Measurements from ENCODE around the gene MRPL37.
A peak's percentile ranks its signal among the peaks of the same experiment; 100 is the strongest.

MRPL37 gene

DNA sequence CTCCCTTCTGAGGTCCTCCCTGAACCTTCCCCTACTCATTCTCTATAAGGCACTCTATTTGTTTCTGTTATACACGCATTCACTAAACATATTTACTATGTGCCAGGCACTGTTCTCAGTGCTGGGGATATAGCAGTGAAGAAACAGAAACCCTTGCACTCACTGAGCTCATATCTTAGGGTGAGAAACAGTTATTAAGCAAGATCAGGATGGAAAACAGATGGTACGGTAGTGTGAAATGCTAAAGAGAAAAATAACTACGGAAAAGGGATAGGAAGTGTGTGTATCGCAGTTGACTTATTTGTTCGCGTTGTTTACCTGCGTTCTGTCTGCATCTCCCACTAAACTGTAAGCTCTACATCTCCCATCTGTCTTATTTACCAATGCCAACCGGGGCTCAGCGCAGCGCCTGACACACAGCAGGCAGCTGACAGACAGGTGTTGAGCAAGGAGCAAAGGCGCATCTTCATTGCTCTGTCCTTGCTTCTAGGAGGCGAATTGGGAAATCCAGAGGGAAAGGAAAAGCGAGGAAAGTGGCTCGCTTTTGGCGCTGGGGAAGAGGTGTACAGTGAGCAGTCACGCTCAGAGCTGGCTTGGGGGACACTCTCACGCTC is 709 bp upstream of the MRPL37 start:
- ATAC-seq (ENCODE audit: insufficient read depth, low read depth) (no peak), DNase-seq (no peak)
- Histone ChIP-seq H3K36me3 (ENCODE audit: insufficient read depth, low read length) (peaks cover 48% of the 10 kb centered on the region), H4K20me1 (ENCODE audit: insufficient read depth, low read length) (peaks cover 2% of the 10 kb centered on the region; the same call in 1 of the 2 replicates), H3K4me2 (ENCODE audit: insufficient read depth, low read length) (peak overlapping the region; percentile 96), H3K4me1 (ENCODE audit: insufficient read depth, low read length) (peaks cover 39% of the 10 kb centered on the region), H3K9me3 (ENCODE audit: insufficient read depth, low read length, severe bottlenecking) (no peaks in the 10 kb centered on the region), H3K27ac (ENCODE audit: low read length) (peak overlapping the region; percentile 76), H2AFZ (ENCODE audit: low read depth, low read length) (peak overlapping the region; percentile 94), H3K9ac (ENCODE audit: low read depth, low read length) (peak overlapping the region; percentile 80), H3K27me3 (ENCODE audit: insufficient read depth, low read length, poor library complexity) (no peaks in the 10 kb centered on the region), H3K79me2 (ENCODE audit: insufficient read depth, low read length) (peaks cover 48% of the 10 kb centered on the region), H3K4me3 (ENCODE audit: low read depth in 1 of 2, low read length in 2 of 2) (peak overlapping the region; percentile 67 to 90)
- TF ChIP-seq, protein P1, sequence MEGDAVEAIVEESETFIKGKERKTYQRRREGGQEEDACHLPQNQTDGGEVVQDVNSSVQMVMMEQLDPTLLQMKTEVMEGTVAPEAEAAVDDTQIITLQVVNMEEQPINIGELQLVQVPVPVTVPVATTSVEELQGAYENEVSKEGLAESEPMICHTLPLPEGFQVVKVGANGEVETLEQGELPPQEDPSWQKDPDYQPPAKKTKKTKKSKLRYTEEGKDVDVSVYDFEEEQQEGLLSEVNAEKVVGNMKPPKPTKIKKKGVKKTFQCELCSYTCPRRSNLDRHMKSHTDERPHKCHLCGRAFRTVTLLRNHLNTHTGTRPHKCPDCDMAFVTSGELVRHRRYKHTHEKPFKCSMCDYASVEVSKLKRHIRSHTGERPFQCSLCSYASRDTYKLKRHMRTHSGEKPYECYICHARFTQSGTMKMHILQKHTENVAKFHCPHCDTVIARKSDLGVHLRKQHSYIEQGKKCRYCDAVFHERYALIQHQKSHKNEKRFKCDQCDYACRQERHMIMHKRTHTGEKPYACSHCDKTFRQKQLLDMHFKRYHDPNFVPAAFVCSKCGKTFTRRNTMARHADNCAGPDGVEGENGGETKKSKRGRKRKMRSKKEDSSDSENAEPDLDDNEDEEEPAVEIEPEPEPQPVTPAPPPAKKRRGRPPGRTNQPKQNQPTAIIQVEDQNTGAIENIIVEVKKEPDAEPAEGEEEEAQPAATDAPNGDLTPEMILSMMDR (IDR thresholded peaks at IDR 0.05; ENCODE audit: borderline replicate concordance, extremely low read depth, low read length, poor library complexity, severe bottlenecking): no peak
- no peak for TF ChIP-seq EZH2 (IDR thresholded peaks at IDR 0.05; ENCODE audit: borderline replicate concordance, low read depth, low read length, severe bottlenecking)

DNA sequence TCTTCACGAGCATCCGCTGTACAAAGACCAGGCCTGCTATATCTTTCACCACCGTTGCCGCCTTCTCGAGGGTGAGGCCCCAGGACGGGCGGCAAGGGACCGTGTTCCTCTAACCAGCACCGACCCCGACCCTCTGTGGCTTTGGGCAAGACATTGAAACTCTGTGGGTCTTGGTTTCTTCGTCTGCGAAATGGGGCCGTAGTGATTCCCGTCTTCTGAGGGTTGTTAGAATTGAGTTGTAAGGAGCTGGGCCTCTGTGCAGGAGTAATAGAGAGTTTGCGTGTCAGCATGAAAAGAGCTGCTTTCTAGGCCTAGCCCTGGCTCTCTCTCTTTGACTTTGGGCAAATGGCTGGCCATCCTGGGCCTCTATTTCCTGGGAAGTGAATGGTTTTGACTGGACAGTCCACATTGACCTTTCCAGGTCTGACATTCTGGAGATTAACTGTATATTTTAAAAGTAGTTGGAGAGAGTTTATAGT is 591 bp downstream of the MRPL37 start:
- H3K27me3 ChIP-seq (ENCODE audit: insufficient read depth, low read length, poor library complexity): no peaks in the 10 kb centered on the region
- no peaks in the 10 kb centered on the region for H3K9me3 ChIP-seq (ENCODE audit: insufficient read depth, low read length, severe bottlenecking)
- H3K4me2 ChIP-seq (ENCODE audit: insufficient read depth, low read length): peak overlapping the region; percentile 96
- peaks cover 48% of the 10 kb centered on the region for H3K36me3 ChIP-seq (ENCODE audit: insufficient read depth, low read length)
- peak overlapping the region; percentile 80 for H3K9ac ChIP-seq (ENCODE audit: low read depth, low read length)
- peak overlapping the region; percentile 87 for H2AFZ ChIP-seq (ENCODE audit: low read depth, low read length)
- TF ChIP-seq, protein P1 (IDR thresholded peaks at IDR 0.05; ENCODE audit: borderline replicate concordance, extremely low read depth, low read length, poor library complexity, severe bottlenecking): no peak
- TF ChIP-seq EZH2 (IDR thresholded peaks at IDR 0.05; ENCODE audit: borderline replicate concordance, low read depth, low read length, severe bottlenecking): no peak
- ATAC-seq (ENCODE audit: insufficient read depth, low read depth): peak; percentile 36
- no peak for DNase-seq
- H3K27ac ChIP-seq (ENCODE audit: low read length): peak overlapping the region; percentile 78
- H3K79me2 ChIP-seq (ENCODE audit: insufficient read depth, low read length): peaks cover 56% of the 10 kb centered on the region
- peaks cover 6% of the 10 kb centered on the region; the same call in 1 of the 2 replicates for H4K20me1 ChIP-seq (ENCODE audit: insufficient read depth, low read length)
- H3K4me3 ChIP-seq (ENCODE audit: low read depth in 1 of 2, low read length in 2 of 2): peak overlapping the region; percentile 67 to 90
- peaks cover 39% of the 10 kb centered on the region for H3K4me1 ChIP-seq (ENCODE audit: insufficient read depth, low read length)

DNA sequence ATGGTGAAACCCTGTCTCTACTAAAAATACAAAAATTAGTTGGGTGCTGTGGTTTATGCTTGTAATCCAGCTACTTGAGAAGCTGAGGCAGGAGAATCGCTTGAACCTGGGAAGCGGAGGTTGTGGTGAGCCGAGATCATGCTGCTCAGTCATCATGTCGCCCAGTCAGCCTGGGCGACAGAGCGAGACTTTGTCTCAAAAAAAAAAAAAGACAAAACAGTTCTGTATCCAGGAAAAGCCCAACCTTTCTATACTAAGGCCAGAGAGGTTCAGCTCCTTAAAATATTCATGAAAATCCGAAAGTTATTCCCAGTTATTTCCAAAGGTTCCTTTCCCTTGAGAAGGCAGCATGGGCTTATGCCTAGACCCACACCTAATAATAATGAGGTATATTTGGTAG is 4.2 kb downstream of the MRPL37 start:
- no peak for TF ChIP-seq EZH2 (IDR thresholded peaks at IDR 0.05; ENCODE audit: borderline replicate concordance, low read depth, low read length, severe bottlenecking)
- TF ChIP-seq, protein P1 (IDR thresholded peaks at IDR 0.05; ENCODE audit: borderline replicate concordance, extremely low read depth, low read length, poor library complexity, severe bottlenecking): no peak
- Histone ChIP-seq H3K4me3 (ENCODE audit: low read depth in 1 of 2, low read length in 2 of 2) (no peak overlapping the region), H3K4me2 (ENCODE audit: insufficient read depth, low read length) (no peak overlapping the region), H2AFZ (ENCODE audit: low read depth, low read length) (no peak overlapping the region), H3K36me3 (ENCODE audit: insufficient read depth, low read length) (peaks cover 70% of the 10 kb centered on the region), H3K27ac (ENCODE audit: low read length) (no peak overlapping the region), H3K27me3 (ENCODE audit: insufficient read depth, low read length, poor library complexity) (no peaks in the 10 kb centered on the region), H3K4me1 (ENCODE audit: insufficient read depth, low read length) (peaks cover 32% of the 10 kb centered on the region), H4K20me1 (ENCODE audit: insufficient read depth, low read length) (peaks cover 12% of the 10 kb centered on the region; the same call in 1 of the 2 replicates), H3K79me2 (ENCODE audit: insufficient read depth, low read length) (peaks cover 54% of the 10 kb centered on the region), H3K9me3 (ENCODE audit: insufficient read depth, low read length, severe bottlenecking) (no peaks in the 10 kb centered on the region), H3K9ac (ENCODE audit: low read depth, low read length) (no peak overlapping the region)
- DNase-seq (no peak), ATAC-seq (ENCODE audit: insufficient read depth, low read depth) (no peak)
